ENCODE data around the gene TNFRSF11A.

The TNFRSF11A gene

GRCh38 chr18:62345909-62346308 lies 20.8 kb downstream of the TNFRSF11A start:
- DNase-seq = no peak

DNA sequence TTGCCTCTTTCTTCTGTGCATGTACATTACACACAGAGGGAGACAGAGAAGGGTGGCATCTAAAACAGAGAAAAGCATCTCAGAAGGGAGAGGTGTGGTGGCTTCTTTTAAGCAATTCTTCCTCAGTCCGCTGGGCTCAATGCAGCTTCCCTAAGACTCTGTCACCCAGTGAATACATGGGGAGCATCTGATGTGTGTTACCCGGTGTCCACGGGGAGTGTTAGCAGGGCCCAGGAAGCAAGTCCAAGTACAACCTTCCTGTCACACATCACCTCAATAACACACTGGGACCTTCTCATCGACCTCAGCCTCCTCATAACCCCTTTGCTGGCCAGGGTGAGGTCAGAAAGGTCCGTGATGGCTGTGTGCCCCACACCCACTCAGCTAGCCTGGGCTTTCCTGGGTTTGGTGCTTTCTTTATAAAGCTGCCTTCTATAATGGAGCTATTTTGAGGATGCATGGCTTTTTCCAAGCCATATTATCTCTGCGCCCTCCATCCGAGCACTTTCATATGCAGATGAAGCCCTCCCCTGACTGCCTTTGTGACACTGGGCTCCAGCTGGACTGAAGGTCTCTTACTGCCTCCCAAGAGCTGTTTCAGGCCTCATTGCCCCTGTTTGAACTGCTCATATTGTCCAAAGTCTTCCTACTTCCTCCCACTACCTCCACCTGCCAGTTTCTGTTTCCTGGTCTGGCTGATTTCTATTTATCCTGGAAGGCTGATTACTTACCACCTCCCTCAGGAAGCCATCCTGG lies 21.4 kb downstream of the TNFRSF11A start:
- DNase-seq = no peak

DNA sequence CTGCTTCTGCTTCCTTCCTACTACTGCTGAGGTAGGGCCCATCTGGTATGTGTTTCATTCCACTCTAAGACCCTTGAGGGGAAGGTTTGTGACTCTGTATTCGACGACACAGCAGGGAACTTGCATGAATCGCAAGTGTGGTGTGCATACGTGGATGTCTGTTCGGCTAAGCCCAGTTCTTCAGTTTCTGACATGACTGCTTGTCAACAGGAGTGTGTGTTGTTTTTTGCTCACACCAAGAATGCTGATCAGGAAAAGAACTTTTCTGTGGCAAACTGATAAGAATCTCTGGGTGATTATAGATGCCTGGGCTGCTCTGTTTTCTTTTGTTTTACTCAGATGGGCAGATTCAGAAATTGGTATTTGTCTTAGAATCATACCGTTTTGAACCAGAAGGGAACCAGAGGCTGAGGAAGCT lies 22.0 kb downstream of the TNFRSF11A start:
- no peak for DNase-seq

- DNase-seq = no peak
These were observed 23.4 kb downstream of the TNFRSF11A start for GRCh38 chr18:62348474-62348873.

DNA sequence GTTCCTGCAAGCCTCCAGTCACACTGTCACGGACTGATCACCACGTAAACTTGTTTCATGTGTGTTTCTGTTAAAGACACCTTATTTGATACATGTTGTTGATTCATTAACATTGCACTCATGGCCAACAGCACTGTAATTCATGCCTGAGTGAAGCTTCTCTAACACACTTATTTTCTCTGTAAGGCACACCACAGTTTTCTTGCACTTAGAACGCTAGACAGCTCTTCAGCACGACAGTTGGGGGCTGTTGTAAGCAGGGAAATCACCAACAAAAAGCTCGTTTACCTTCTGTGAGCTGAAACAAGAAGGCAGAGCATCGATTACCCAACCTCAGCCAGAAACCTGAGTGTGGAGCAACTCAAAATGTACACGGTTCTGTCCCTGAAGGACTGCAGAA lies 28.1 kb downstream of the TNFRSF11A start:
- DNase-seq = no peak

GRCh38 chr18:62354151-62354550 lies 29.0 kb downstream of the TNFRSF11A start:
- DNase-seq = no peak

GRCh38 chr18:62357079-62357719 lies 32.1 kb downstream of the TNFRSF11A start:
- no peak for DNase-seq

- DNase-seq = no peak
These were observed 35.7 kb downstream of the TNFRSF11A start for GRCh38 chr18:62360805-62361204.

DNA sequence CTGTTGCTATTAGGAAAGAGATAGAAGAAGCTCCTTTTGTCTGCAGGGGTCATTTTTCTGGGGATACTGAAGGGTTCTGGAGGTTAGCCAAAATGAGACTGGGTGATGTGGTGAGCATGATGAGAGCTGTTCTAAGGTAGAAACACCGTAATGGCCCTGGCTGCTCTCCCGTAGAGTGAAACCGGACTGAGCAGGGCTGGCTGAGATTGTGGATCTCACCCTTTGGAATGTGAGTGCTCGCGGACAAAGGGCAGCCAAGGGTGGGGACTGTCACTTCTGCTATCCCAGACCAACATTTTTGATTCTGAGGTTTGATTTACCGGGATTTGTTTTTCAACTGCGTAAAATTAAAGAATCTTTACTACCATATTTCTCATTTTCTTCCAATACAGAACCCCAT lies 36.2 kb downstream of the TNFRSF11A start:
- no peak for DNase-seq

GRCh38 chr18:62364558-62364957 lies 39.4 kb downstream of the TNFRSF11A start:
- DNase-seq = no peak

GRCh38 chr18:62365420-62365819 lies 40.3 kb downstream of the TNFRSF11A start:
- no peak for DNase-seq

GRCh38 chr18:62366992-62367391 lies 41.9 kb downstream of the TNFRSF11A start:
- no peak for DNase-seq

DNA sequence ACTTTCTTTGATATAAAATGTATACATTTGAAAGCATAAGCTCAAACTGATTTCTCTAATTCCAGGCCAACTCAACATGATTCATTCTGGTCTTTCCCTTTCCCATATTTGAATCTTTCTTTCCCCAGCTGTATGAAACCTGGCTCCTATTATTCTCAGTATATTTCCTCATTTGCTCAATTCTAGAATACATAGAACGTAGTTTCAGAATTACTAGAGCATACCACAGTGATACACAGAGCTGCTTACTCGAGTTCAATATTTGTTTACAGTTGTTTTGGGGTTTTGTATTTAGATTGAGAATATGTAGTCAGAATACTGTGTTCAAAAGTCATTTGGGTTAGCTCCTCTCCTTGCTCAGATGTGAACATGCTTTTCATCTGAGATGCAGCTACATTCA lies 43.0 kb downstream of the TNFRSF11A start:
- DNase-seq = no peak

DNA sequence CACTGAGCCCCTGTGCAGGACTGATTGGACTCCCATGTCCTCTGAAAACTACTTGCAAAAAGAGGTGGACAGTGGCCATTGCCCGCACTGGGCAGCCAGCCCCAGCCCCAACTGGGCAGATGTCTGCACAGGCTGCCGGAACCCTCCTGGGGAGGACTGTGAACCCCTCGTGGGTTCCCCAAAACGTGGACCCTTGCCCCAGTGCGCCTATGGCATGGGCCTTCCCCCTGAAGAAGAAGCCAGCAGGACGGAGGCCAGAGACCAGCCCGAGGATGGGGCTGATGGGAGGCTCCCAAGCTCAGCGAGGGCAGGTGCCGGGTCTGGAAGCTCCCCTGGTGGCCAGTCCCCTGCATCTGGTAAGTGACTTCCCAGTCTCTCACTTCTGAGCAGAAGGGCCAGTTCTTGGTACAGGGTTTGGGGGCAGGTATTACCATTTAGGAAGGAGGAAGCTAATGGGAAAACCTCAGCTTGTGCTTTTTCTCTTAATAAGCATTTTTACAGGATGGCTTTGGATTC lies 44.1 kb downstream of the TNFRSF11A start:
- no peak for DNase-seq

DNA sequence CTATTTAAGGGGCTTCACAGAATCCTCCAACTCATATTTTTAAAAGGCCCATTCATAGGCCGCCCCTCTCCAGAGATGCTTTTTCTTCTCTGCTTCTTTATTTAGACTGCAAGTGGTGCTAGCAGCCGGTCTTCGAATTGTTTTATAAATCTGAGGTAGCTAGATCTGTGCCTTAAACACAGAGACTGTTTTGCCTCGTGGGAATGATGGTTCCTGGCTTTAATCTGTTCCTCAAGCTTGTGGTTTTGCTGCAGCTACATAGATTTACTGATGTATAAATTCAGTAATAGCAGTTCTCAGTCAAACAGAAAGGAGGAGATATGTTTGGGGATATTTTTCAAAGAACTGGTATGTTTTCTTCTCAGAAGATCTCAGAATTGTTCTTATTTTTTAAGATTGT lies 45.3 kb downstream of the TNFRSF11A start:
- no peak for DNase-seq

DNA sequence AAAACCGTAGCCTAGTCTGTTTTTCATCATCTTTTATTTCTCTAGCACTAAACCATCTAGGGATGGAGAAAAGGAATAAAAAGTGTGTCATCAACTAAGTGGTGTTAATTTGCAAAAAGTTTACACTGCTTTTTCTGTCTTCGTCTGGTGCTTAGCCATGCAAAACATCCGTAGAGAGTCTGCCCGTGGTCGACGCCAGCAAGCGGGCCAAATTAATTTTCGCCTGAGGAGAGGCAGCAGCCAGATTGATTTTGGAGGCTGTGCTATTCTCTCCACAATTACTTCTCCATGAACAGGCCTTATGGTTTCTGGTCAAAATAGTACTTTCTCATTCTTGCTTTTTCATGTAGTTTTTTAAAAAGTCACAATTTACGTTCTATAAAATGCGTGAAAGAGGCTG lies 46.3 kb downstream of the TNFRSF11A start:
- DNase-seq = no peak

GRCh38 chr18:62372156-62372555 lies 47.0 kb downstream of the TNFRSF11A start:
- no peak for DNase-seq

DNA sequence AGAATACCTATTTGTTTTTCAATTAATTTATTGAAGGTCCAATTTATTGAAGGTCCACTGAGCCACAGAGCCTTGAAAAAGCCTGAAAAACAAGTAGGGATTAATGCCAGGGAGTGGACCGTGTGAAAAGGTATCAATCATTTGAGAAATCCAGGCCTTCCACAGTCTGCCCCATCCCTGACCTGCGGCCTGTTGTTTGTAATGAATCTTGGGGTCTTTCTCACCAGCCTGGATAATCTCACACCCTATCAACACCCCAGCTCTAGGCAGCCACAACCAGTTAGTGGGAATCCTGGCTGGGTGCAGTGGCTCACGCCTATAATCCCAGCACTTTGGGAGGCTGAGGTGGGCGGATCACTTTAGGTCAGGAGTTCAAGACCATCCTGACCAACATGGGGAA lies 47.8 kb downstream of the TNFRSF11A start:
- no peak for DNase-seq

GRCh38 chr18:62374410-62374965 lies 49.4 kb downstream of the TNFRSF11A start:
- DNase-seq = no peak

DNA sequence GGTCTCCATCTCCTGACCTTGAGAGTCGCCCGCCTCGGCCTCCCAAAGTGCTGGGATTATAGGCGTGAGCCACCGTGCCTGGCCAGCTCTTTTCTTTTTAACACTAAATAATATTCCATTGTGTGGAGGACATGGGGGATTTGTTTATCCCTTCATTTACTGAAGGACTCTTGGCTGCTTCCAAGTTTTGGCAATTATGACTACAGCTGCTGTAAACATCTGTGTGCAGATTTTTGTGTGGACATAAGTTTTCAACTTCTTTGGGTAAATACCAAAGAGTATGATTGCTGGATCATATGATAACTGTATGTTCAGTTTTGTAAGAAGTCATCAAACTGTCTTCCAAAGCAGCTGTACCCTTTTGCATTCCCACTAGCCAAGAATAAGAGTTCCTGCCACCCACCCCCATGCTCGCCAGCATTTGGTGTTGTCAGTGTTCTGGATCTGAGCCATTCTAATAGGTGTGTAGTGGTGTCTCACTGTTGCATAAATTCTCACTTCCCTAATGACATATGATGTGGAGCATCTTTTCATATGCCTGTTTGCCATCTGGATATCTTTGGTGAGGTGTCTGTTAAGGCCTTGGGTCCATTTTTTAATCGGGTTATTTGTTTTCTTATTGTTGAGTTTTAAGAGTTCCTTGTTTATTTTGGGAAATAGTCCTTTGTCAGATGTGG lies 52.2 kb downstream of the TNFRSF11A start:
- no peak for DNase-seq

DNA sequence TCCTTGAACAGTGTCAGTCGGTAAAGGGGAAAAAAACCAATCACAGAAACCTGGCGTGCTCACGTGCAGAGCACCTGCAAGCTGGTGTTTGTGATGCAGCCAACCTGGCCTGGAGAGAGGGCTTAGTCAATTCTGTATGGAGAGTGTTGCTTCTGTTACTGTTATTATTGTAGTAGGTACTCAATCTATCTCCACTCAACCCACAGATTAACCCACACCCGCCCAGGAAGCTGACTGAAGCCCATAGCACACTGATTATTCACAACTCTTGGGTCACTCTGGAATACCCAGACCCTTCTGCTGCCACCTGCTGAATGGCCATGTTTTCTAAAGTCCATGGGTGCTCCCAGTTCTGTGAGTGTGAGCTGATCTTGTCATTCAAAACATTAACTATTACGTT lies 53.9 kb downstream of the TNFRSF11A start:
- no peak for DNase-seq

DNA sequence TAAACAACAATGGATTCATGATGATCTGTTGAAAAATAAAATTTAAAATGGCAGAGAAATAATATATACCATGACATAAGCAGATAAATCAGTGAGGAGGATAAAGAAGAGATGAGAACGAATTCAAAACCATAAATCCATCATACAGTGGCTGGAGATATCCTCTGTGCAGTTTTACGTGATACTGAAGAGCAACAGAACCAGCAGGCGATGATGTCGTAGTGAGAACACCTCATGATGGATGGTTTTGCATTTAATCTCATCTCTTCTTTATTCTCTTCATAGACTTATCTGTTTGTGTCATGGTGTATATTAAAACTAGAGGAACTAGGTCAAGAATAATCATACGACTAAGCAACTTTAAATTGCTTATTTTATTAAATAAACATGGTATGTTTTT lies 56.3 kb downstream of the TNFRSF11A start:
- no peak for DNase-seq

DNA sequence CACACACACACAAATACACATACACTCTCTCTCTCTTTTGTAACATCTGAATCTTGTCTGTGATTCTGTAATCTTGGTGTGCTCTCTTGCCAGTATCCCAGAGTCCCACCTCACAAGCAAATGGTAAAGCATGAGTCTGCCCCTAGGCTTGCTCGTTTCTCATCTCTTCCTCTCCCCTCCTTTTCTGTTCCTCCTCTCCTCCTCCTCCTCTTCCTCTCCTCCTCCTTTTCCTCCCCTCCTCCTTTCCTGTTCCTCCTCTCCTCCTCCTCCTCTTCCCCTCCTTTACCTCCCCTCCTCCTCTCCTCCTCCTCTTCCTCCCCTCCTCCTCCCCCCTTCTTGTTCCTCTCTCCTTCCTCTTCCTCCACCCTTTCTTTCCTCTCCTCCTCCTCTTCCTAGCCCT lies 59.0 kb downstream of the TNFRSF11A start:
- DNase-seq = no peak

All from NCI-H524 treated with DMSO at 0.1 percent for 48 hours (cell line).